ENCODE measurements around the gene EXOC4. TPM values are rescaled to one million over a fixed set of nuclear protein-coding genes. Genes with fewer than 3 reads are reported as not detected.

EXOC4 gene
- total RNA-seq, 1 experiment from 2014 or later = 91.9 TPM

GRCh38 chr7:133265821-133266220 is 12.9 kb downstream of the EXOC4 start:
- CTCF ChIA-PET = no interaction called here
- no peak for DNase-seq
- Mint-ChIP-seq H3K36me3 (ENCODE audit: insufficient read depth, unreplicated experiment) (no peaks in the 10 kb centered on the region), H3K9me3 (ENCODE audit: low read depth, unreplicated experiment) (no peaks in the 10 kb centered on the region), H3K27ac (ENCODE audit: unreplicated experiment) (no peak overlapping the region), H3K4me1 (ENCODE audit: low read depth, unreplicated experiment) (peaks cover 18% of the 10 kb centered on the region), H3K27me3 (ENCODE audit: unreplicated experiment) (no peaks in the 10 kb centered on the region), H3K4me3 (ENCODE audit: low read depth, unreplicated experiment) (no peak overlapping the region)
- BruUV-seq (replicated peaks) = no TSS peak
- intact Hi-C loops (cut with micrococcal nuclease; ENCODE audit: unreplicated experiment) = no loop called here
- no peak for TF ChIP-seq CTCF (IDR thresholded peaks at IDR 0.05; ENCODE audit: unreplicated experiment)

- no peaks in the 10 kb centered on the region for H3K36me3 Mint-ChIP-seq (ENCODE audit: insufficient read depth, unreplicated experiment)
- no peaks in the 10 kb centered on the region for H3K9me3 Mint-ChIP-seq (ENCODE audit: low read depth, unreplicated experiment)
- intact Hi-C loops (cut with micrococcal nuclease; ENCODE audit: unreplicated experiment) = no loop called here
- no peak overlapping the region for H3K27ac Mint-ChIP-seq (ENCODE audit: unreplicated experiment)
- CTCF ChIA-PET = no interaction called here
- BruUV-seq (replicated peaks) = no TSS peak
- DNase-seq = no peak
- peaks cover 18% of the 10 kb centered on the region for H3K4me1 Mint-ChIP-seq (ENCODE audit: low read depth, unreplicated experiment)
- TF ChIP-seq CTCF (IDR thresholded peaks at IDR 0.05; ENCODE audit: unreplicated experiment) = no peak
- H3K27me3 Mint-ChIP-seq (ENCODE audit: unreplicated experiment) = no peaks in the 10 kb centered on the region
- H3K4me3 Mint-ChIP-seq (ENCODE audit: low read depth, unreplicated experiment) = no peak overlapping the region
Observed at GRCh38 chr7:133268355-133268754, 15.5 kb downstream of the EXOC4 start.

DNA sequence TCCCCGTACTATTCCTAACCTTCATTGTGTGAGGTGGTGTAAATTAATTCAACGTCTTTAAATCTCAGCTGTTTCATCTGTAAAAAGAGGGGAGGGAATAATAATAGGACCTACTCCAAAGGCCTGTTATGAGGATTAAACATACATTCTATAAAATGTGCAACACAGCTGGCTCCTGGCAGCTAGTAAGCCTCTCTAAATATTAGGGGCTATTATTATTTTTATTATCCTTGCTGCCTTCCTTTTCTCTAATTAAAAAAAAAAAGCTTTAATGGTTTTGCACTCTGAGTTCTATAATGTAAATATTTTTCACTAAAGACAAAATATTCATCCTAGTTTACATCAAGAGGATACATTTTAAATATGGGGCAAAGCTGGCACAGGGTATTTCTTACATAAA is 19.5 kb downstream of the EXOC4 start:
- Mint-ChIP-seq H3K4me1 (ENCODE audit: low read depth, unreplicated experiment) (peaks cover 13% of the 10 kb centered on the region), H3K9me3 (ENCODE audit: low read depth, unreplicated experiment) (no peaks in the 10 kb centered on the region), H3K36me3 (ENCODE audit: insufficient read depth, unreplicated experiment) (peaks cover 5% of the 10 kb centered on the region), H3K27me3 (ENCODE audit: unreplicated experiment) (no peaks in the 10 kb centered on the region), H3K4me3 (ENCODE audit: low read depth, unreplicated experiment) (no peak overlapping the region), H3K27ac (ENCODE audit: unreplicated experiment) (no peak overlapping the region)
- no peak for TF ChIP-seq CTCF (IDR thresholded peaks at IDR 0.05; ENCODE audit: unreplicated experiment)
- CTCF ChIA-PET = no interaction called here
- intact Hi-C loops (cut with micrococcal nuclease; ENCODE audit: unreplicated experiment) = no loop called here
- DNase-seq = no peak
- BruUV-seq (replicated peaks) = no TSS peak

DNA sequence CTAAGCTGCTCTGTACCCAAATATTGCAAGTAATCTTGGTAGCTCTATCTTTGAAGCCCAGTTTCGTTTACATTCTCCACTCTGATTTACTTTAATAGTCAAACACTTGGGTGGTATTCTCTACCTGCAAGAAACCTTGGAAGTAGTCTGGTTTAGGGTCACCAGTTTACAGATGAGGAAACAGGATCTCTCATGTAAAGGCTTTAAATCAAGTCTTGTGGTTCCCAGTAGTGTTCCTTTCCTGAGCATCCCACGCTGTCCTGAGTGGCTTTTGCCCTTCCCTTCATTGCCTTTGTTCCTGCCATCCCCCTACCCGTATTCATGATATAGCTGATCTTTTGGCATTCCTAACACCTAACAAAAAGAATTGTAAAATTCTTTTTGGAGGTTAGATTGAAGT is 20.3 kb downstream of the EXOC4 start:
- TF ChIP-seq CTCF (IDR thresholded peaks at IDR 0.05; ENCODE audit: unreplicated experiment) = no peak
- H3K36me3 Mint-ChIP-seq (ENCODE audit: insufficient read depth, unreplicated experiment) = peaks cover 5% of the 10 kb centered on the region
- no peaks in the 10 kb centered on the region for H3K27me3 Mint-ChIP-seq (ENCODE audit: unreplicated experiment)
- no peak overlapping the region for H3K4me3 Mint-ChIP-seq (ENCODE audit: low read depth, unreplicated experiment)
- peaks cover 4% of the 10 kb centered on the region for H3K4me1 Mint-ChIP-seq (ENCODE audit: low read depth, unreplicated experiment)
- intact Hi-C loops (cut with micrococcal nuclease; ENCODE audit: unreplicated experiment) = no loop called here
- CTCF ChIA-PET = no interaction called here
- H3K9me3 Mint-ChIP-seq (ENCODE audit: low read depth, unreplicated experiment) = peaks cover under 1% of the 10 kb centered on the region
- H3K27ac Mint-ChIP-seq (ENCODE audit: unreplicated experiment) = no peak overlapping the region
- BruUV-seq (replicated peaks) = no TSS peak
- no peak for DNase-seq

DNA sequence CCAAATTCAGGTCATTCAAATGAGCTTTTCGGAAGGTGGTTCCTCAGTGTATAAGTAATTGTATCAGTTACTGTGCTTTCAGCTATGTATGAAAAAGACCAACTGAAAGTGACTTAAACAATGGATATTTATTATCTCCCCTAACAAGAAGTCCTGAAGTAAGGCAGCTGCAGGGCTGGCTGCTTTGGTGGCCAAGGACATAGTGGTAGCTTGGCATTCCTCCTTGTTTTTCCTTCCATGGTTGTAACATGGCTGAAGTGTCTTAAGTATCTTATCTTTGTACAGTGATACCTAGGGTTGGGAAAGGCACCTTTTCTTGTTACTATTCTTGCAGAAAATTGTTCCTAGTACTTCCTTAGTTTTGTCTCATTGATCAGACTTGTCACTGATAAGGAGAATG is 21.4 kb downstream of the EXOC4 start:
- TF ChIP-seq CTCF (IDR thresholded peaks at IDR 0.05; ENCODE audit: unreplicated experiment) = no peak
- intact Hi-C loops (cut with micrococcal nuclease; ENCODE audit: unreplicated experiment) = no loop called here
- no peaks in the 10 kb centered on the region for H3K4me1 Mint-ChIP-seq (ENCODE audit: low read depth, unreplicated experiment)
- BruUV-seq (replicated peaks) = no TSS peak
- peaks cover 5% of the 10 kb centered on the region for H3K36me3 Mint-ChIP-seq (ENCODE audit: insufficient read depth, unreplicated experiment)
- H3K9me3 Mint-ChIP-seq (ENCODE audit: low read depth, unreplicated experiment) = peaks cover 3% of the 10 kb centered on the region
- DNase-seq = no peak
- H3K27ac Mint-ChIP-seq (ENCODE audit: unreplicated experiment) = no peak overlapping the region
- no peaks in the 10 kb centered on the region for H3K27me3 Mint-ChIP-seq (ENCODE audit: unreplicated experiment)
- CTCF ChIA-PET = no interaction called here
- no peak overlapping the region for H3K4me3 Mint-ChIP-seq (ENCODE audit: low read depth, unreplicated experiment)

Data from Calu3 (cell line).